COLO668 (cell line): ENCODE results near the gene HPSE2.

Experiments
- DNase-seq: peaks from one replicate; lab custom pipeline; 2025; ENCODE audit not compliant: unreplicated experiment; lab: John Stamatoyannopoulos, UW

HPSE2 gene

DNA sequence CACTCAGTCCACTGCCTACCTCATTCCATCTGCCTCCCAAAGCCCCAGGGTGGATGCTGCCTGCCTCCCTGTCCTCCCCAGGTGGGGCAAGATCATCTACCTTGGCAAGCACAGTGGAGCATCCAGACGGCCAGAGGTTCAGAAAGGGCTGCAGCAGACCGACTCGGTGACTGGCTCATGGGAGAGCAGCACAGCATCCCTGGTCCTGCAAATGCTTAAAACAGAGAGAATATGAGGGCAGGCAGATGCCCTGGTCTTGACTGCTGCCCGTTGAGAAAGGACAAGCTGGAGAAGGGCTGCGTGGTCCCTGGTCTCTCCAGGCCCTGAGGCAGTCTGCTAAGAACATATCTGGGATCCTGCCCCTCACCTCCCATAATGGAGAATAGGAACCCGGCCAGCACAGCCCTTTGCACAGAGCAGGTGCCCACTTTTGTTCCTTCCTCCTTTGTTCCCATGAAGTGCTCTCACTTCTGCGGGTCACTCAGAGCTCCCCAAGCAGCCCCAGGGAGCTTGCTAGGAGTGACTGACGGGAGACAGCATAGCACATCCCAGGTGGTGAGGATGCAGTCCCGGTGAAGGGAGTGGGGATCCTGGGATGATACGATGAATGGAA is 790.3 kb downstream of the HPSE2 start:
- no peak for DNase-seq

DNA sequence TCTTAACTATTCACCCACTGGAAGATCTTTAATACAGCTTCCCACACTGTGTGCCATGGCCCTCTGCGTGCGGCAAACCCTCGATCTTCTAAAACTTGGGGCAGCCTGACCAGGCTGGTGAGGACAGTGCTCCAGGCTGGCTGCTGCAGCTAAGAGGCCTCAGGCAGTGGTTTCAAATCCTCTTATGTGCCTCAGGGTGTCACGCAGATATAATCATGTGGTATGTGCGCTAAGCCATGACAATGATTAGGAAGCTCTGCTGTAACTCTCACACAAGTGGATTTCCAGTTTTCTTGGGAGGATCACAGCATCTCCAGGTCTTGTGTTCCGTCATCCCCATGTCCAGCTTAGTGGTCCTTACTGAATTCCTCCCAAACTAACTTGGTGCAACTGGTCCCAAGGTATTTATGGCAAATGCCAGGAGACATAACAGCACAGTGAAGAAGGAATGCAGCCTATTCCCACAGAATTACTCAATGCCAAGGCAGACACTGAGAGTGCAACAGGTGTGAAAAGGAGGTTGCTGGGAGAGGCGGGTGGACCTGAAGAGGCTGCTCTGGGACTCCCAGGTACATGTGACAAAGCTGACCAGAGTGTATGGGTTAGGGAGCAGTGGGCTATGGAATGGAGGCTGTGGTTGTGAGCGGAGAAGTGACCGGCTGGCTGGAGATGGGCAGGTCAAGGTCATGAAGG is 791.2 kb downstream of the HPSE2 start:
- no peak for DNase-seq

DNA sequence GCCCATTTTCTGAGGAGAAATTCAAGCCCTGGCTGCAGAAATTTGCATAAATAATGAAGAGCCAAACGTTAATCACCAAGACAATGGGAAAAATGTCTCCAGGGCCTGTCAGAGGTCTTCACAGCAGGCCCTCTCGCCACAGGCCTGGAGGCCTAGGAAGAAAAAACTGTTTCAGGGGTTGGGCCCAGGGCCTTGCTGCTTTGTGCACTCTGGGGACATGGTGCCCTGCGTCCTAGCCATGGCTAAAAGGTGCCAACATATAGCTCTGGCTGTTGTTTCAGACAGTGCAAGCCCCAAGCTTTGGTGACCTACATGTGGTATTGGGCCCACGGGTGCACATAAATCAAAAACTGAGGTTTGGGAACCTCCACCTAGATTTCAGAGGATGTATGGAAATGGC is 796.9 kb downstream of the HPSE2 start:
- DNase-seq: no peak

DNA sequence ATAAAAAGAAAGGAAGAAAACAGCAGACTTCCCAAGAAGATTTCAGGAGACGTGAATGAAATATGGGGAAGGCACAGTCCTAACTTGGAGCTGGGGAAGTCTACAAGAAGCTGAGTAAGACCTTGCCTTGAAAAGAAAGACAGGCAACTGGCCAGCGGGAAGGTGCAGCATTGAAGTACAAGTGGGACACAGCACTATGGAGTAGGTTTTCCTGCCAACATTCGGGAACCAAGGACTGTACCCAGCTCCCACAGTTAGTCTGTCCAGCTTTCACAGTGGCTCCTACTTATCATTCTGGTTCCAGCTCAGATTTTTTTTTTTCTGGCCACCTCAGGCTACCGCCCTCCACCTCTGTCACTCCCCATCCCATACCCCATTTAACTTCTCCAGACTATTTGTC is 798.9 kb downstream of the HPSE2 start:
- no peak for DNase-seq

DNA sequence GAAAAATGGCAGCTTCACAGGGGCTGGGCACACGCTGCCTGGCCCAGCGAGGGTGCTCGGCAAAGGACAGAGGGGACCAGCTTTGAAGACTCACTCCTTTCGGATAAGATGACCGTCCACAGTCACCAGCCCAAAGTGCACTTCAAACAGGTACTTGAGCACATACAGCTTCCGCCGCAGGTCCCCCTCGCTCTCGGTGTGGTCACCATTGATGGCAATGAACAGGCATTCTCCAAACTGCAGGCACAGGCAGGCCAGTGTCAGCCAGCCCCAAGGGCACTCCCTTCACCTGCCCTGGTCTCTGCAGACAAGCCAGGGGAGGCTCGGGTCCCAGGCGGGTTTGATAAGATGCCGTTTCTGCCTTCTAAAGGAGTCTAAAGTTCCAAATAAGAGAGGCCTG is 800.5 kb downstream of the HPSE2 start:
- DNase-seq: no peak

DNA sequence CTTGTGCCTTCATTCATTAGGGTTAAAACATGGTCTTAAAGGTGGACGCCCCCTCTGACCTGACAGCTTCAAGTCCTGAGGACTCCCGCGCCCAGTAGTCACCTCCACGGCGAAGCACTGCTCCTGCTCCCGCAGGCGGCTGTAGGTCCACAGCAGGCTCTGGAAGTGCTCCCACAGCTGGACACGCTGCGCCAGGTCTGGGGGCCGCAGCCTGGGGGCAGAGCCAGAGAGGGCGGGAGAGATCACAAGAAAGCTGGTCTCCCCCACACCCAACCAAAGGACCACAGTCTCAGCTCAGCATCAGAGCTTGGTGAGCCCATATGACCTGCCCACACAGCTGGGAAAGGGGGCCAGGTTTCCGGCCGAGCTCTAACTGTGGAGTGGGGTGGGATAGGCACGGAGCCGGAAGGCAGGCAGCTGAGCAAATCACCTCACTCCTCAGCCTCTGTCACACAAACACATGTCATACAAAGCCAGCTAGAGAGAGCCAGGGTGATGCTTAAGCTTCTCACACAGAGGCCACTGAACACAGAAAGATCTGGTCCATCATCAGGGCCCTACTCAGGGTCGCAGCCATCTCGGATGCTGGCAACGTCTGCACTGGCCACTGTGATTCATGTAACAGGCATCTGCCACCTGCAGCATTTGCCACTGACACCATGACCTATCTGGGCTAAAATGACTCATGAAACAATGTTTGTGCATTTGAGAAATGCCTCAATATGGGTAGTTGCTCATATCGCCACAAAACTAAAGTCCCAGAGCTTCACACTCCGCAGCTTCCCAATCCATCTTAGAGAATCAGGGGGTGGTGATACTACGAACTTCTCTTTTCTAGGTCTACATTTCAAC is 801.5 kb downstream of the HPSE2 start:
- DNase-seq: no peak

DNA sequence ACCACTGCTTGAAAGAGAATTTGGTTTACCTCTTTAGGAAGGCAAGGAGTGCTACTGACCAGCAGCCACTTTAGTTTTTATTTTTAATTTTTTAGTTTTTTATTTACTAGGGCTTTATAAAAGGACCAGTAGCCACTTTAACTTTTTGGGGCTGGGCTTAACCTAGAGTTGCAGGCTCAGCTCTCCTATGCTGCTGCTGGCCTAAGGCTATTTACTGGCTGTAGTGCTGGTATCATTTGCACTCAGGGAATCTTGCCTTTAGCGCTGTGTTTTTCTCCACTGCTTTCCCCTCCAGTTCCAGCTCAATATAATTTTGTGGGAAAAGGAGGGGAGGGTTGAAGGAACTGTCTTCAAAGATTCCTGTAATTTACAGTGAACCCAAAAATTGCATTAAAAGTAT is 802.3 kb downstream of the HPSE2 start:
- no peak for DNase-seq

DNA sequence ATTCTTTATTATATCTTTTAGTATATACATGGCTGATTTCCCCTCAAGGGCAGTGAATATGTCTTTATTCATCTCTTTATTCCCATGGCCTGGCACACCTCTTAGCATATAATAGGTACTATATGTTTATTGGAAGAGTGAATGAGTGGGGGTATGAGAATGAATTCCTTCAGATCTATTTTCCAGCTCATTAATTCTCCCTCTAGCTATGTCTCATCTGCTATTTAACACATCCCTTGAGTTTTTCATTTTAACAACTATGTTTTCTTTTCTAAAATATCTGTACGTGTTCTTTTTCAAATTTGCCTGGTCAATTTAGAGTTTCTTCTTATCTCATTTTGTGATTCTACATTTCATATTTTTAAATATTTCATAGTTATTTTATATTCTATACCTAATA is 803.3 kb downstream of the HPSE2 start:
- DNase-seq: no peak

DNA sequence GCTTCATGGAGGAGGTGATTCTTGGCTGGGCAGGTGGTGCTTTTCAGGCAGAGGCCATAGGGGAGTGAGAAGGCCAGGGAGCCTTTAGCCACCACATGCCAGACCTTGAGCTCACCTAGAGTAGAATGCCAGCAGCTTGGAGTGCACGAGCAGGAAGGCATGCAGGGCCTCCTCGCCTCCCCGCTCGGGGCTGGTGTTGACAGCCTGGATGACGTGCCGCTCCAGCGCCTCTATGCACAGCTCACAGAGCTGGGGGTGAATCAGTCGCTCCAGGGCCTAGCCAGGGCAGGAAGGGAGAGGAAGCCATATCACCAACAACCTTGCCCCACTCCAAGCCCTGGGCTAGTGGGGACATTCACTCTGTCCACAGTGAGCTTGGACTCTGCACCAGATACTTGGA is 804.6 kb downstream of the HPSE2 start:
- DNase-seq: no peak

DNA sequence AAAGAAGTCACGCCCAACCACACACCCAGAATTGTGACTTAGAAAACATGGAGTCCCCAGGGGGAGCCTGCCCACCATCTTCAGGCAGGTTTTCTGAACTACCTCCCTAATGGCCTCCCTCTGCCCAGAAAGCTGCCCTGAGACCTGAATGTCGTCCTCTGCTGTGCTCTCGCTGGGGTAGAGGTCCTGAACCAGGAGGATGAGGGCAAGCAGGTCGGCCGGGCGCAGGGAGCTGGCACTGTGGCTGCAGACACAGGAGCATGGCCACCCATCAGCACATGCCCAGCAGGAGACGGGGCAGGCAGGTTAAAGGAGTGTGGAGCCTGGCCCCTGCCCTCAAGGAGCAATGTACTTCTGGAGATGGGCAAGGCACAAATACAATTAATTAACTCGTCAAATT is 805.2 kb downstream of the HPSE2 start:
- no peak for DNase-seq

DNA sequence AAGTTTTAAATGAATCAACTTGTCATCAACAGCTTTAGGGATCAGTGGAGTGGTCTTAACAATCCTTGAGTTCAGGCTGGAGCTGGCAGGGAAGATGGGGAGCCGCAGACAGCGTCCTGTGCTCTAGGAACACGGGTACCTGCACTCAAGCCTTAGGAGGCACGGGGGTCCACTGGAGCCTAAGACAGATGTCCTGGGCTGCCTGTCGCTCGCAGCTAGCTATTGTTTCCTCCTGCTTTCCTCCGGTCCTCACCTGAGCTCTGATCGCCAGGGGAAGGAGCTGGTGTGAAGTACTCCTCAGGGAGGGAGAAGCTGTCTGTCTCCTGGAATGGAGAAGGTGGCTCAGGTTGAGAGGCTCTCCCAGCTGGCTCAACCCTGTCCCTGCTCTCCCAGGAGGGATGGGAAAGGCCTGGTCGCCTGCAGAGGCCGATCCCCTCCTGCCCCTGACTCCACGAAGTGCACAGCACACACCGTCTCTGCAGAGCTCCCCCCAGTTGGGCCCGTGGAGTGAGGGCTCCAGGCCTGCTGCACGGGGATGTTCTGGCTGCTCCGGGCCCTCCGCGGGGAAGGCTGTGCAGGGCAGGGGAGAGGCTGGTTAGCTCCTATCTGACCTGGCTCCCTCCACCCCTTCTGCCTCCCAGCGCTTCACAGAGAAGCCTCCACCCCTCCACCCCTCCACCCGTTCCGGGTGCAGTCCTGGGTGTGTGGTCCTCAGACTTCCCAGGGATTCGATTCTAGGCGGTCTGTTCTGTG is 806.2 kb downstream of the HPSE2 start:
- no peak for DNase-seq

DNA sequence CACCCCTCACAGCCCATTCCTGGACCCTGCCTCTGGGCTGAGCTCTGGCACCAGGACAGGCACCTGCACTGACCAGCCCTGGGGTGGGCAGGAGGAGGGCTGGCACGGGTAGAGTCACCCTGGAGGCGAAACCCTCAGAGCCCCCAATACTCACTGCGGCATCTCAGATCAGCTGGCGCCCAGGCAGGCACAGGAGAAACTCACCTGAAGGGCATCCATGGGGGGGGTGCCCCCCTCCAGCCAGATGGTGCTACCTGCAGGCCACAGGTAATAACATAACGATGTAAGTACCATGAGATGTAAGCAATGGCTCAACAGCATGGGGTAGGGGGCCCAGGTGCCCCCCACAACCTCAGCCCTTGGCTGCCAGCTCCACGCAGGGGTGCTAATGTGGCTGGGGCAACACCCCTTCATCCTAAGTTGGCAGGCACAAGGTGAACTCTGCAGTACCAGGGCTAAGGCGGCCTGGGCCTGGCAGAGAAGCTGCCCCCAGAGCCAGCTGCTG is 808.6 kb downstream of the HPSE2 start:
- DNase-seq: no peak

DNA sequence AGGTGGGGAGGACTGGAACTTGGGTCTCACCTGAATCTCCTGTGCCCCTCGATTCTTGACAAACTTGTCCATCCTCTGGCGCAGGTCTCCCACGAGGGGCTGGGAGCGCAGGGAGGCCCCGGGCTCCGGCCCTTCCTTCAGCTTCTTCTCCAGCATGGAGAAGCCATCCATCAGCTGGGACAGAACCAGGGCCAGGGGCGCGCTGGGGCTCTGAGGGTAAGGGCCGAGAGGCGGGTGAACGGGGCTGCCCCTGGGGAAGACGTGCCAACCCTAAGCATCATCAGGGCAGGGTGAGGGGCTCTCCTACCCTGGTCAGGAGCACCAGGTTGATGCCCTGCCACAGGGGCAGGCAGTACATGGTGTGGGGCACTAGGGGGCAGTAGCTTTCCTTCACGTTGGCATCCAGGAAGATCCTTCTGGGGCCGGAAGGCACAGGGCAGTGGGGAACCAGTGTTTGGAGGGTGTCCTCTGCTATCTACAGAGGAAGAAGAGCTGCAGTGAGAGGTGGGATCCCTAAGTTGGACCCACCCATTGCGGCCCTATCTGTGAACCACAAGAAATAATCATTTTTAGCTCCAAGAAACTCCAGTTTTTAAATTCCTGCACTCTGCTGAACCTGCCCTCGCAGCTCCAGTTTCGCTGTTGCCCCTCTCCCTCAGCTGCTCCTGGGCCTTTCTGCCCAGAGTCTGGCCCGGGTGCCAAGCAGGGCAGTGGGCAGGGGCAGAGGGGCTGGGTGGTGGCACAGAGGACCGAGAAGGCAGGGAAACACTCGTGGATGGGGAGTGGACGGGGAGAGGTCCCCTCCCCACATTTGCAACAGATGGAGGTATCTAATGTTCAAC is 809.9 kb downstream of the HPSE2 start:
- peak; percentile 11 for DNase-seq

DNA sequence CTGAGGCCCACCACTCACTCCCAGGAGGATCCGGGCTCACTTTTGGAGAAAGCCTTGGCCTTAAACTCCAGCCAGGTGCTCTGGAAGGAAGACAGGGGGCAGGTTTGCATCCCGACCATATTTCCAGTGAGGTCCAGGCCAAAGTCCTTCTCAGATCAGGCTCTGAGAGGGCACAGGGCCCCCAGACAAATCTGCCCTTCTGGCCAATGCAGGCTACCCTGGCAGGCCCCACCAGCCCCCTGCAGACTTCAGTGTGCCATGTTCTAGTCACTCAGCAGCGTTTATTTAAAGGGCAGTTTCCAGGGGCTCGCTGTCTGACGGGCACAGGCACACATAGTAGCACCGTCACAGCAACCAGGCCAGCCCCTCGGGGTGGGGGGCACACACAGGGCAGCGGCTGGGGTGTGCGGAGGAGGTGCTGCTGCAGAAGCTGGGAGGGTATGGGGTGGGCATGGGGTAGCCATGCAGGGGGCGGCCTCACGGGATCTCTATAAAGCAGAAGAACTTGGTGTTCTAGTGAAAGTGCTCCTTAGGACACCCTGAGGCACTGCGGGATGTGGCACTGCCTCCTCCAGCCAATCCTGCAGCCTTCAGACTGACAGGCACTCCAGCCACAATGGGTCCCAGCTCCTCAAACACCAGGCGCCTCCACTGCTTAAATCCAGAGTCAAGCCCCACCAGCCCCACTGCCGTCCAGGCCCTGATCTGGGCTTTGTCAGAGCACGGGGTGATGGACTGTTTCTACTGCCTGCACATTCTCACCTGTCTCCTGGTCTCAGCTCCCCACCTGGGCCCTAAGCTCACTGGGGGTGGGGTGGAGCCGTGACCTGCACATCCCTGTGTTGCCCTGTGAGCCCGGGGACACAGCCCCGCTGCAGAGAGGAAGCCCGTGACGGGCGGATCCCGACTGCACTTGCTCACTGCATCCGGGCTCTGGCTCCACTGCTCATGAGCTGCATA is 811.1 kb downstream of the HPSE2 start:
- DNase-seq: no peak

DNA sequence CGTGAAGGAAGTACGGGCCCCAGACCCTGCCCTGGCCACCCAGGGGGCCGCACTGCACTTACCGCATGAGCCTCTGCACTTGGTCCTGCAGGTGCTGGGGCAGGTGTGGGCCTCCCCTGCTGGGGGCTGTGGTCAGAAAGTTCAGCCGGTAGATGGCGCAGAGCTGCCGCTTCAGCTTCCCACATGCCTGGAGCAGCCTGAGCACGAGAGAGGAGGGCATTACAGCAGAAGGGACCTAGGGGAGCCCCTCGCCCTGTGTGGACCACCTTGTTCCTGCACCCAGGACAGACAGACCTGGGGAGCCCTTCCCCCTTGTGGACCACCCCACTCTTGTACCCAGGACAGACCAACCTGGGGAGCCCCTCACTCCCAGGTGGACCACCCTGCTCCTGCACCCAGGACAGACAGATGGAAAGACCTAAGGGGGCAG is 811.9 kb downstream of the HPSE2 start:
- peak; percentile 45 for DNase-seq

DNA sequence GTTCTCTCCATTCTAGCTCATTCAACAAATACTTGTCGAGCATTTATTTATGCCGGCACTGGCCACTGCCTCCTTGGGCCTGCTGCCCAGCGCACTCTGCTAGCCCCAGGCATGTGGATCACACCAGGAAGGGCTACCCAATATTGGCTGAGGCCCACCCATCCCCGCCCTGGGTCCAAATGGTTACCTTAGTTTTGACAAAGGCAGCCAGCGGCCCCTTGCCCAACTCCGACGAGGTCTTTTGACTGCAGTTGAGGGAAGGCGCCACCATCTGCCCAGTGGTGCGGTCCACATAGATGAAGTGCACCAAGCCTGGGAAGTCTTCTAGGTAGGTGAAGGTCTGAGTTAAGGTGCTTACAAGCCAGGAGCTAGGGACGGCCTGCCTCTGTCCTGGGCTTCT is 813.5 kb downstream of the HPSE2 start:
- DNase-seq: no peak

DNA sequence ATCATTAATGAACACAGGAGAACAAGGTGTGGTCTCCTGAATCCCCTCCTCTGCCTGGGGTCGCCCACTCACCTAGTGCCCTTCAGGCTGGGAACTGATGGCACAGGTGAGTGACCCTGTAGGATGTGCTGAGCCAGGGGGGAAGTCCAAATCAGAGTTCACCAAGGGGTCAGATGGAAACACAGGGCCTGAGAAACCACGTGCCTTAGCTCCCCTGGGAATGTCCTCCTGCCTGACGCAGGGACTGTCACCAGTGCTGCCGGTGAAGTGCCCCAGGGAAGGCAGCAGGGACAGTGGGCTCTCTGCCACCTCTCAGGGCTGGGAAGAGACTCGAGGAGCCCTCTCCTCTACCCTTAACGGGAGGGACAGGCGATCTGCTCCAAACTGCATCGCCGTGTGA is 814.9 kb downstream of the HPSE2 start:
- DNase-seq: no peak

DNA sequence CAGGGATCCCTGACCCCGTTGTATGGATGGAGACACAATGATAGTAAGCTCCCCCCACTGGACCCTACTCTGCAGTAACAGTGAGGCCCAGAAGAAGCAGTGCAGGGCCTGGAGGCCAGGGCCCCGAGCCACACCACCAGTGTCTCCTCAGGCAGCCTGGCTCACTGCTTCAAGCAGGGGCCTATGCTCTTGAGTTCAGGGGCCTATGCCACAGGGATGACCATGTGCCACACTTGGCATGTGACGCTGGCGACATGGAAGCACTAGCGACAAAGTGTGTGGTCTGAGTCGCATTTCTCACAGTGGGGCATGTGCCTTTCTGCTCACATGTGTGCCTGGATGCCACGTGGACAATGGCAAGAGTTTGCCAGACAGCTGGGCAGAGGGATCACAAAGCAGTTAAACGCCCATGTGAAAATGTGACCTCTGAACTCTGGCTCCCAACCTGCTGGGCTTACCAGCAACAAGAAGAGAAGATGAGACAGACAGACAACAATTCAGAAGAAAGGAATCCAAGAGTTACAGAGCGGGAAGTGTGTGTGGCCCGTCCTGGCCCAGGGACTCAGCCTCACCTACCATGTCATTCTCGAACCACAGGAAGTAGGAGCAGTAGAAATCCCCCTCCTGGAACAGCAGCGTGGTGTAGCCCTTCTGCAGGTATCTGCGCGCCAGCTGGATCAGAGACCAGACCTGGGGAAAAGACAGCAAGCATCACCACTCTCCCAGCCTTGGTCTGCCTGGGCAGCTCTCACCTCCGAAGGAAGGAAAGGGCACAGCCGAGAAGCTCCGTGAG is 816.0 kb downstream of the HPSE2 start:
- no peak for DNase-seq
